H1 (cell line): Measurements from ENCODE around the gene STEAP1B. TPM values are rescaled to one million over a fixed set of nuclear protein-coding genes. Genes with fewer than 3 reads are reported as not detected.

Source experiments
- CEBPB ChIP-seq: IDR thresholded peaks from 2 replicates; pipeline ENCODE4 v1.6.1; 2012; ENCODE audit warnings: low read depth, low read length
- E2F6 ChIP-seq: IDR thresholded peaks from 2 replicates; pipeline ENCODE4 v1.6.1; 2012; ENCODE audit warnings: inconsistent platforms
- JUND ChIP-seq: IDR thresholded peaks from 2 replicates; pipeline ENCODE4 v1.6.1; 2011; ENCODE audit warnings: mild to moderate bottlenecking, improper control_type of control experiment, low read length
- KDM1A ChIP-seq: fragments of 200-600, 300-600 bp; sonication (generic); IDR thresholded peaks from 2 replicates; pipeline ENCODE4 v1.7.1; 2016; ENCODE audit warnings: mild to moderate bottlenecking, low read length, borderline replicate concordance
- RAD21 ChIP-seq, 2 experiments: IDR thresholded peaks in 1 of 2; conservative IDR thresholded peaks in 1 of 2; 2 replicates each; pipeline ENCODE4 v1.6.1; 2011; ENCODE audit warnings: low read depth in 2 of 2, low read length in 2 of 2, improper control_type of control experiment in 1 of 2, inconsistent platforms in 1 of 2, mild to moderate bottlenecking in 1 of 2, moderate library complexity in 1 of 2
- SAP30 ChIP-seq: fragments of 300-600 bp; sonication (generic); IDR thresholded peaks from 2 replicates; pipeline ENCODE4 v1.7.1; 2012; ENCODE audit warnings: low read length, moderate library complexity, mild to moderate bottlenecking, inconsistent platforms; ENCODE audit not compliant: insufficient read depth, insufficient replicate concordance
- SRF ChIP-seq: IDR thresholded peaks from 2 replicates; pipeline ENCODE4 v1.6.1; 2011; ENCODE audit warnings: mild to moderate bottlenecking, low read depth, low read length, moderate library complexity
- polyA plus RNA-seq, 7 experiments: library from polyadenylated mRNA; depleted of rRNA in 3 of 7; stranded (reverse) in 5 of 7; unstranded in 2 of 7; fragments of >200 nt in 5 of 7; fragments of 200-250 nt in 2 of 7; gene quantifications; 1 replicate in 5 of 7; 2 replicates in 1 of 7; 4 replicates in 1 of 7; pipeline versions ENCODE4 v1.2.1 to v1.2.3, GENCODE V29; 2011 to 2013; ENCODE audit warnings: missing spikeins in 2 of 7, mixed read lengths in 2 of 7
- total RNA-seq: library from RNA; stranded (reverse); fragmentation: NEBNext Ultra II Directional; extraction: Animal tissue kit (Norgen Biotek cat#: 25700); gene quantifications from 2 replicates; pipeline ENCODE4 v1.2.1, GENCODE V29; 2021

Gene STEAP1B
- total and polyA plus RNA-seq, 2 of the 8 experiments (the other 6 are each of a cell fraction or from before 2014, with no cell fraction given) = 5.4 to 8.7 TPM

- no peak for TF ChIP-seq SAP30
- TF ChIP-seq CEBPB = no peak
- TF ChIP-seq E2F6 = no peak
- no peak for TF ChIP-seq RAD21 (IDR thresholded peaks at IDR 0.05 in 1 of 2, conservative IDR thresholded peaks at IDR 0.05 in 1 of 2; ENCODE audit: low read depth in 2 of 2, low read length in 2 of 2)
- no peak for TF ChIP-seq SRF
- TF ChIP-seq KDM1A = no peak
- no peak for TF ChIP-seq JUND
Measured at GRCh38 chr7:22457471-22457870, 42.5 kb downstream of the STEAP1B start (continued).
